RWPE1 (cell line): ENCODE results near the gene SARM1.

Source experiments
- CTCF ChIA-PET: fragments of 350-600 bp; sonication (Branson Sonifier 250); formaldehyde crosslinking; extraction: SDS; loops from one replicate; lab custom pipeline; 2021; lab: Yijun Ruan, JAX
- POLR2A ChIA-PET: fragments of 400-600 bp; formaldehyde crosslinking; extraction: SDS; loops from one replicate; lab custom pipeline; 2020; ENCODE audit warnings: antibody characterized with exemption; ENCODE audit not compliant: low non-redundant PET; lab: Yijun Ruan, JAX
- DNase-seq: peaks from one replicate; pipeline ENCODE4 v3.0.0; 2012; ENCODE audit warnings: low spot score
- H3K27ac ChIP-seq: fragments of 450-650 bp; 2 replicates; pipeline ENCODE4 v1.5.1; 2017
- CTCF ChIP-seq: fragments of 450-650 bp; conservative IDR thresholded peaks from 2 replicates; pipeline ENCODE4 v1.5.1; 2017; ENCODE audit warnings: low read depth, mild to moderate bottlenecking

Gene SARM1

GRCh38 chr17:28404812-28405570 is 33.5 kb downstream of the SARM1 start:
- TF ChIP-seq CTCF, result no peak
- H3K27ac ChIP-seq, result peak overlapping the region; percentile 90
- POLR2A ChIA-PET, result no interaction called here
- CTCF ChIA-PET, result interaction anchor here (1.2 to 1.7 kb wide), 2 partner anchors 11 to 511 kb away, joined by 4 to 6 read pairs; no protein-coding TSS in a partner anchor
- no peak for DNase-seq

GRCh38 chr17:28405632-28406472 is 34.4 kb downstream of the SARM1 start, which contains the start of gene SLC46A1:
Gene SLC46A1 (minus strand): TSS chr17:28406212. CDS start chr17:28406114, 98 bp downstream.
- peak within 1 kb of the TSS; percentile 90 for H3K27ac ChIP-seq
- ChIA-PET POLR2A (no interaction called here), CTCF (interaction anchor here (1.2 to 1.7 kb wide), 2 partner anchors 10 to 512 kb away, joined by 4 to 6 read pairs; no protein-coding TSS in a partner anchor)
- DNase-seq, result peak; percentile 39
- TF ChIP-seq CTCF, result no peak

GRCh38 chr17:28406473-28406814 is 35.0 kb downstream of the SARM1 start:
- no peak for DNase-seq
- CTCF ChIA-PET, result interaction anchor here (1.0 kb wide), 1 partner anchor 44 kb away, joined by 3 read pairs; no protein-coding TSS in a partner anchor
- TF ChIP-seq CTCF, result no peak
- POLR2A ChIA-PET, result no interaction called here
- H3K27ac ChIP-seq, result peak overlapping the region; percentile 90

- 0 out of 2 replicates have a peak, but pooled peaks have one; percentile 11 for TF ChIP-seq CTCF
- ChIA-PET CTCF (interaction anchor here (0.6 to 1.7 kb wide), 3 partner anchors 10 to 924 kb away, joined by 3 to 9 read pairs (median 3); no protein-coding TSS in a partner anchor), POLR2A (interaction anchor here (0.8 kb wide), 1 partner anchor 11 kb away, joined by 3 read pairs; no protein-coding TSS in a partner anchor)
- peak; percentile 97 for DNase-seq
- peak overlapping the region; percentile 90 for H3K27ac ChIP-seq
These were observed 35.9 kb downstream of the SARM1 start for GRCh38 chr17:28407130-28407973.

GRCh38 chr17:28407974-28408306 is 36.4 kb downstream of the SARM1 start:
- H3K27ac ChIP-seq, result peak overlapping the region; percentile 90
- TF ChIP-seq CTCF, result no peak
- ChIA-PET POLR2A (interaction anchor here (0.8 kb wide), 1 partner anchor 12 kb away, joined by 3 read pairs; no protein-coding TSS in a partner anchor), CTCF (interaction anchor here (0.6 to 1.7 kb wide), 2 partner anchors 9 to 924 kb away, joined by 3 to 9 read pairs; no protein-coding TSS in a partner anchor)
- DNase-seq, result no peak
